Measurements from ENCODE around the gene CCSER1. TPM values are rescaled to one million over a fixed set of nuclear protein-coding genes. Genes with fewer than 3 reads are reported as not detected.

CCSER1 gene
- total and polyA plus RNA-seq, 2 of the 8 experiments (the other 6 are each of a cell fraction or from before 2014, with no cell fraction given), result 0.26 to 0.84 TPM

DNA sequence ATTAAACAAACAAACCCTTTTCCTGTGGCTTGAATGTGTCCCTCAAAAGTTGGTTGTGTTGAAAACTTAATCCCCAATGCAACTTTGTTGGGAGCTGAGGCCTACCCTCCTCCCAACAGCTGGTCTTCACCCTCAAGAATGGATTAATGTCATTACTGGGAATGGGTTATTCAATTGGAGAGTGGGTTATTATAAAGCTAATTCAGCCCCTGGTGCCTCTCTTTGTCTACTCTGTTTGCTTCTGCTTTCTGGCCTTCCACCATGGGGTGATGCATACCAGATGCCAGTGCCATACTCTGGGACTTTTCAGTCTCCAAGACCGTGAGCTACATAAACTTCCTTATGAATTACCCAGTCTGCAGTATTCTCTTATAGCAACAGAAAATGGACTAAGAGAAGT, 706.5 kb downstream of the CCSER1 start:
- FAIRE-seq, result peak; percentile 95
- H3K4me2 ChIP-seq (ENCODE audit: insufficient read depth in 1 of 2, low read depth in 2 of 2, low read length in 2 of 2), result peak overlapping the region; percentile 11 to 58; a peak in 2 of 4 replicates
- DNase-seq (ENCODE audit: low read depth in 1 of 2, low spot score in 2 of 2), result peak in 1 of 2 experiments; percentile 43
- no peak overlapping the region for H2BK15ac ChIP-seq (ENCODE audit: low read length)
- H4K20me1 ChIP-seq (replicated peaks in 1 of 2; ENCODE audit: control insufficient read depth in 1 of 2, insufficient read depth in 2 of 2, low read length in 2 of 2), result no peaks in the 10 kb centered on the region
- no peaks in the 10 kb centered on the region for H3K79me1 ChIP-seq (ENCODE audit: low read depth, low read length)
- no peaks in the 10 kb centered on the region for H3K27me3 ChIP-seq (replicated peaks in 1 of 4; ENCODE audit: control insufficient read depth in 3 of 4, extremely low read depth in 1 of 4, insufficient read depth in 3 of 4, low read length in 3 of 4)
- H3K56ac ChIP-seq (replicated peaks; ENCODE audit: insufficient read length, low read depth, low read length), result no peak overlapping the region
- H2AK5ac ChIP-seq (ENCODE audit: low read depth, low read length), result no peak overlapping the region
- H2BK20ac ChIP-seq (ENCODE audit: low read length), result no peak overlapping the region
- ChIA-PET POLR2A (ENCODE audit: partially characterized antibody) (interaction anchor here (1.6 kb wide), 1 partner anchor 10 kb away, joined by 3 read pairs; no protein-coding TSS in a partner anchor), CTCF (ENCODE audit: partially characterized antibody) (no interaction called here)
- H2BK12ac ChIP-seq (ENCODE audit: low read depth, low read length), result no peak overlapping the region; the same call in 1 of the 2 replicates
- no peak overlapping the region; the same call in 1 of the 2 replicates for H3K18ac ChIP-seq (ENCODE audit: extremely low read depth, low read length)
- H4K5ac ChIP-seq (ENCODE audit: insufficient read length, low read depth, low read length), result no peak overlapping the region
- peak overlapping the region in 1 of 4 experiments; percentile 45; a peak in 1 of 8 replicates for H3K4me3 ChIP-seq (ENCODE audit: extremely low read depth in 1 of 4, insufficient read depth in 2 of 4, low read depth in 3 of 4, low read length in 4 of 4)
- H2BK5ac ChIP-seq (ENCODE audit: low read depth, low read length), result no peak overlapping the region; the same call in 1 of the 2 replicates
- peak overlapping the region; percentile 56 for H2BK120ac ChIP-seq (replicated peaks; ENCODE audit: low read depth, low read length)
- 5% methylated on average over 1 of the region's 1 CpG; no CpG with 5 or more reads in 1 of the 2 experiments for WGBS, 2 experiments (ENCODE audit: extremely low coverage in 1 of 2, insufficient coverage in 1 of 2, insufficient read length in 1 of 2, insufficient replicate concordance in 2 of 2, low coverage in 1 of 2, low lambda C conversion rate in 2 of 2, missing lambda C conversion rate in 1 of 2)
- no peak overlapping the region for H3K4ac ChIP-seq (replicated peaks; ENCODE audit: insufficient read length, low read depth, low read length)
- no peak overlapping the region for H3K14ac ChIP-seq (ENCODE audit: insufficient read length)
- H3K4me1 ChIP-seq (replicated peaks in 1 of 4; ENCODE audit: control insufficient read depth in 3 of 4, insufficient read depth in 4 of 4, low read length in 3 of 4), result peaks cover 0 to 14% (median 4%) of the 10 kb centered on the region in 4 experiments; a peak in 4 of 7 replicates
- H3K27ac ChIP-seq (ENCODE audit: low read depth, low read length), result peak overlapping the region; percentile 64; the same call in 1 of the 2 replicates
- H2AFZ ChIP-seq (ENCODE audit: low read length), result no peak overlapping the region
- H3K36me3 ChIP-seq (ENCODE audit: control insufficient read depth in 2 of 4, insufficient read depth in 4 of 4, low read length in 3 of 4), result no peaks in the 10 kb centered on the region; a peak in 1 of 8 replicates
- no peak overlapping the region for H4K91ac ChIP-seq (replicated peaks; ENCODE audit: insufficient read length, low read length)
- no peaks in the 10 kb centered on the region for H3K79me2 ChIP-seq (ENCODE audit: control insufficient read depth in 1 of 2, insufficient read depth in 2 of 2, low read length in 2 of 2)
- H3K9me3 ChIP-seq (ENCODE audit: insufficient read depth in 2 of 2, low read depth in 1 of 2, low read length in 1 of 2), result no peaks in the 10 kb centered on the region
- H3K23ac ChIP-seq (ENCODE audit: insufficient read length), result no peak overlapping the region
- no peaks in the 10 kb centered on the region for H3K23me2 ChIP-seq (ENCODE audit: low read depth, low read length)
- no peak overlapping the region for H3K9ac ChIP-seq (replicated peaks in 1 of 4; ENCODE audit: extremely low read depth in 1 of 4, low read depth in 3 of 4, low read length in 3 of 4)
- H4K8ac ChIP-seq (ENCODE audit: extremely low read depth, insufficient read depth, low read length), result no peak overlapping the region
- TF ChIP-seq BCL11A (IDR thresholded peaks at IDR 0.05; ENCODE audit: low read depth in 2 of 2, low read length in 2 of 2) (peak; percentile 37 to 59), NANOG (IDR thresholded peaks at IDR 0.05; ENCODE audit: insufficient read depth, low read depth, low read length, poor library complexity, severe bottlenecking) (peak; percentile 81), HDAC2 (IDR thresholded peaks at IDR 0.05; ENCODE audit: borderline replicate concordance in 1 of 2, low read depth in 2 of 2, low read length in 2 of 2) (peak; percentile 49 to 83; a peak in 3 of 4 replicates), YY1 (IDR thresholded peaks at IDR 0.05; ENCODE audit: low read depth, low read length) (peak; percentile 23; the same call in 1 of the 2 replicates), KDM1A (IDR thresholded peaks at IDR 0.05; ENCODE audit: borderline replicate concordance, low read length) (no peak), HDAC6 (IDR thresholded peaks at IDR 0.05; ENCODE audit: low read depth, low read length) (no peak), EP300 (IDR thresholded peaks at IDR 0.05; ENCODE audit: borderline replicate concordance in 1 of 2, low read depth in 2 of 2, low read length in 2 of 2) (peak in 1 of 2 experiments; percentile 92; a peak in 1 of 3 replicates), TCF12 (IDR thresholded peaks at IDR 0.05; ENCODE audit: low read depth, low read length) (peak; percentile 96), GABPA (IDR thresholded peaks at IDR 0.05; ENCODE audit: borderline replicate concordance, insufficient read depth, low read length) (no peak), RAD21 (IDR thresholded peaks at IDR 0.05 in 1 of 2, conservative IDR thresholded peaks at IDR 0.05 in 1 of 2; ENCODE audit: low read depth in 2 of 2, low read length in 2 of 2) (peak in 1 of 2 experiments; percentile 21; a peak in 1 of 4 replicates), RBBP5 (IDR thresholded peaks at IDR 0.05; ENCODE audit: borderline replicate concordance, low read depth, low read length) (no peak), ASH2L (IDR thresholded peaks at IDR 0.05; ENCODE audit: low read length) (peak; percentile 59)
